Activated CD8-positive, alpha-beta memory T cell treated with anti-CD3 and anti-CD28 coated beads, Interleukin-2, amount 50 U/mL, for 4 hours (primary cell): Measurements from ENCODE around the gene SERPINE3.

Source experiments
- DNase-seq: peaks from one replicate; pipeline ENCODE4 v3.0.0-alpha.2; 2020

The SERPINE3 gene

GRCh38 chr13:51364404-51365008 lies 25.0 kb downstream of the SERPINE3 start:
- no peak for DNase-seq

GRCh38 chr13:51370116-51370515 lies 30.6 kb downstream of the SERPINE3 start:
- DNase-seq = no peak

DNA sequence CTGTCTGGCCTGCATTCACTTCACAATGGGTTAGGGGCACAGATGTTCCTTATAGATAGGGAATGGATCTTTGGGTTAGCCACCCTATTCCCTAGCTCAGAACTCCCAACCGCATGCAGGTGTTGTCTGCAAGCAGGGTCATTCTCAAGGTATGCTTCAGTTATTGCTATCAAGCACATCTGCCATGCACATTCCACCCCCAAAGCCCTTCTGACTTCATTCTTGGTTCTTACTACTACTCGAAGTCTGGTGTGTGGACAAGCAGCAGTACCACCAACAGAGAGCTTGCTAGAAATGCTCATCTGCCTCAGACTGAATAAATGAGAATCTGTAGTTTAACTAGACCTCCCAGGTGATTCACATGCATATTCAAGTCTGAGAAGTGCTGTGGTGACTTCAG lies 31.3 kb downstream of the SERPINE3 start:
- DNase-seq = no peak

DNA sequence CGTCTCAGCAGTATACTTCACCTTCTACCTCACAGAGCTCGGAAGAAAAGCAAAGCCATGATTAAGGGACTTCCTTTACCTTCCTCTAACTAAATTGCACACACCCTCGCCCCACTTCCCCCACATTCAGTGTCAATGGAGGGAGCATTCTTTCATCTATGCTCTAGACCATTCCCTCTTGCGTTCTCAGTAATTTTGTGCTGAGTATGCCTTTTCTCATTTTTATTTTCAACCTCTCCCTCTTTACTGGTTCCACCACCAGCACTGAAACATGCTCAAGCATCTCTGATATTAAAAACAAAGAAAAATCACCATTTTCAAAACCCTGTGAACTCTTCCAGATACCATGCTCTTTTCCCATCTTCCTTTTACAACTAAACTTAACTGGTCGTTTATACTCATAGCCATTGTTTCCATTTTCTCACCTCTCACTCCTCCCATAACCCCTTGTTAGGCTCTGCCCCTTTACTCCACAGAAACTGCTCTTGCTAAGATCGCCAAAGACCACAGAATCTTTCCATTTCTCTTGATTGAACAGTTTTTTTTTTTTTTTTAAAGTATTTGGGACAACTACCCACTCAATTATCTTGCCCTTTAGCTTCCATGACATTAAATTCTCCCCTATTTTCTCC lies 32.4 kb downstream of the SERPINE3 start:
- DNase-seq = no peak

GRCh38 chr13:51373451-51373850 lies 34.0 kb downstream of the SERPINE3 start:
- DNase-seq = no peak

DNA sequence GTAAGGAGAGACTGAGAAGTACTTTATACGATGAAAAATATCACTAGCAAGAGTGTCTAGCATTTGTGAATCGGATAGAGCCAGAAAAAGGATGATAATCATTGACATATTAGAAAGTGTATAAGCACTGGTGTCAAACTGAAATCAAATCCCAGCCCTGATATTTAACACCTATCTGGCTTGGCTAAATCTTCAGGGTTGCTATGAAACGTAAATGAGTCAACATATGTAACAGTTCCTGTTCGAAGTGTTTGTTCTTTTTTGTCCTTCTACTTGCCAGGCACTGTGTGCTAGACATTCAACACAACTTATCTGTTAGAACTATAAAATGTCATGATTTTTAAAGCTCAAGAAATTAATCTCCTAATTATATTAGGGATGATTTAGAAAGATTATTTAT lies 40.8 kb downstream of the SERPINE3 start:
- DNase-seq = no peak

DNA sequence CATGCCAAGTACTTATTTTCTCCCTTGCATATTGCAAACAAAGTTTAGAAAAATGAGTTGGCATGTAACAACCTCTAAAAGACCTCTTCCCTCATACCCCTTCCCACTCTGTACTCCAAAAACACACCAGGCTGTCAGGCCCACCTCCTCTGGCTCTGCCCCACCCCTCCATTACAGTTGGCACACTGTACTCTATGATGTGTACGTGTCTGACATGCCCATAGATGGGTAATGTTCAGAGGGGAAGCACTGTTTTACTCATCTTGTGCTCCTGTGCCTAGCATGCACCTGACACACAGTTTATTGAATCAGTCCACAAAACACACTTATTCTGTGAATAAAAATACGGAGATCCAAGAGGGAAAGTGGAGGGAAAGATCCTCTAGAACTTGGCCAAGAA lies 45.6 kb downstream of the SERPINE3 start:
- DNase-seq = no peak

GRCh38 chr13:51394724-51395123 lies 55.2 kb downstream of the SERPINE3 start:
- DNase-seq = no peak

GRCh38 chr13:51396352-51396751 lies 56.9 kb downstream of the SERPINE3 start:
- DNase-seq = no peak

DNA sequence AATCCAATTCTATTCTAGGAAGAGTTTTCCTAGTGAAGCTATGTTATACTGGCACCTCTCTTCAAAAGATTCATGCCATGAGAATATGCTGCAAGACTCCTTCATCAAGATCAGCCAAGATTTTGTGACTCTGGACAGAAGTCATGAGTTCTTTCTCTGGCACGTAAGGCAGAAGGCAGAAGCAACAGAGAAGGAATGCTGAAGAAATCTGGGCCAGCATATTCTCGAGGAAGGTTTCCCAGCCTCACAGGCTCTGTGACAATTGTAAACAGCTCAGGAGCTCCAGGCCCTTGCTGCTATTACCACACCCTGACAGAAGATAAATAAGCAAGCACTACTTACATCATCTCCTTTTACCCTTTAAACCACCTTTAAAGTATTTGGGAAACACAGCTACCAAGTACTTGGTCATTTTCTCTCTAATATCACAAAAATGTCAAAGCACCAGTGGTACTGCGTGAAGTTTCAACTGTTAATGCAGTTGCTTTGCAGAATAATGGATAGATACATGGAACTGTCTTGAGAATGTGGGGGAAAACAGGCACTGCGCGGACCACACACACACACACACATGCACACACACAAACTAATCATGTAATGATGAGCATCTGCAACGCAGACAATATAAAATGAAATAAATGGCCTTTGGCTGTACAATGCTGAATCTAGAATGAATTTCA lies 57.9 kb downstream of the SERPINE3 start:
- no peak for DNase-seq

DNA sequence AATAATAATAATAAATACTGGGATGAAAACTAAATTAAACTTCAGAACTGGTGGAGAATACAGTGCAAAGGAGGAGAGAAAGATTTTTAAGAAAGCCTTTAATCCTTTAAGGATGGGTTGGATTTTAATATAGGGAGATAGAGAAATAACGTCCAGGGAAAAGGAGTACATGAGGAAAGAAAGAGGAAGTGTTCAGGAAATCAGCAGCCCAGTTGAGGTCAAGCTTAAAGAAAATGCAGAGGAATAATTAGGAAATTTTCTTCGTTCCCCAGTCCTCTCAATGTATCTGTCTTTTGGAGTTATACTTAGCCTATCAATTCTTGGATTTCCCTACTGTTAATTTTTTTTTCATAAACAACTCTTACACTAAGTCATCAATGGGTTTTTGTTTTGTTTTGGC lies 65.7 kb downstream of the SERPINE3 start:
- no peak for DNase-seq

GRCh38 chr13:51412431-51412830 lies 72.9 kb downstream of the SERPINE3 start:
- no peak for DNase-seq
